ENCODE data around the gene R3HCC1L. TPM values are rescaled to one million over a fixed set of nuclear protein-coding genes. Genes with fewer than 3 reads are reported as not detected.
"Not testable (repeated sequence)": the region's sequence is repeated elsewhere in the genome, so short reads cannot be mapped to it uniquely, and the experiment has no call there.

Gene R3HCC1L
- total RNA-seq, 3 donors from 2014 or later: 15.3 to 22.8 (median 18.8) TPM

DNA sequence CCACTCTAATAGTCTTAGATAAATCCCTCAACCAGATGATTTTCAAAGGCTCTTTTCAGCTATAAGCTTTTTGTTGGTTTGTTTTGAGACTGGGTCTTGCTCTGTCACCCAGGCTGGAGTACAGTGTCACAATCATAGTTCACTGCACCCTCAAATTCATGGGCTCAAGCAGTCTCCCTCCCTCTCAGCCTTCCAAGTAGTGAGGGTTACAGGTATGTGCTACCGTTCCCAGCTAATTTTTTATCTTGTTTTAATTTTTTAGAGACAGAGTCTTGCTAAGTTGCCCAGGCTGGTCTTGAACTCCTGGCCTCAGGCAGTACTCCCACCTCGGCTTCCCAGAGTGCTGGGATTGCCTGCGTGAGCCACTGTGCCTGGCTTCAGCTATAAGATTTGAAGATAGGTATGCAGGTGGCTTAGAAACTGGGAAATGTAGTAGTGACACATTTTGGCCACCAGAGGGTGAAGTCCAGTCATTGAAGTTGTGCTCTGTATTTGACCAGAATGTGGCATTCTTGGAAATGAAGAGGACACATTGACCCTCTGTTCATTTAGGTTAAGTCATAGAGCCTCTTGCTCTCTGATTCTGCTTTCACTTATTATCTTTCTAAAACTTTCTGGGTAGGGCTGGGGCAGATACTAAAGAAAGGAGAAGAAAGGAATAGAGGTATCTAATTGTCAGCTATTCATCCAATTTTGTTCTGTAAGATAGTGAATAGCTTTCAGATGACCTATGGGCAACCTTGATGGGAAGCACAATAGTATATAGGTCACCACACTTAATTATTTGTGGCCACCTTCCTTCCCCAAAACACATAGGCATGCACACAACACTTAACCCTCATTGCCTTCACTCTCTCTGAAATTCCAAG, 36.0 kb downstream of the R3HCC1L start:
- peak in 1 of 3 donors; percentile 71 for DNase-seq
- H3K4me3 ChIP-seq: no peak overlapping the region
- no peaks in the 10 kb centered on the region for H3K36me3 ChIP-seq (ENCODE audit: low read depth)
- ATAC-seq: peak; percentile 89
- no peaks in the 10 kb centered on the region for H3K4me1 ChIP-seq (ENCODE audit: low read depth)
- intact Hi-C loops (cut with DNase I, micrococcal nuclease): loop anchor here in 1 of 2 donors (10.0 kb wide), 1 partner anchor 134 kb away; no protein-coding TSS in a partner anchor
- no peaks in the 10 kb centered on the region for H3K9me3 ChIP-seq
- TF ChIP-seq, protein P1, sequence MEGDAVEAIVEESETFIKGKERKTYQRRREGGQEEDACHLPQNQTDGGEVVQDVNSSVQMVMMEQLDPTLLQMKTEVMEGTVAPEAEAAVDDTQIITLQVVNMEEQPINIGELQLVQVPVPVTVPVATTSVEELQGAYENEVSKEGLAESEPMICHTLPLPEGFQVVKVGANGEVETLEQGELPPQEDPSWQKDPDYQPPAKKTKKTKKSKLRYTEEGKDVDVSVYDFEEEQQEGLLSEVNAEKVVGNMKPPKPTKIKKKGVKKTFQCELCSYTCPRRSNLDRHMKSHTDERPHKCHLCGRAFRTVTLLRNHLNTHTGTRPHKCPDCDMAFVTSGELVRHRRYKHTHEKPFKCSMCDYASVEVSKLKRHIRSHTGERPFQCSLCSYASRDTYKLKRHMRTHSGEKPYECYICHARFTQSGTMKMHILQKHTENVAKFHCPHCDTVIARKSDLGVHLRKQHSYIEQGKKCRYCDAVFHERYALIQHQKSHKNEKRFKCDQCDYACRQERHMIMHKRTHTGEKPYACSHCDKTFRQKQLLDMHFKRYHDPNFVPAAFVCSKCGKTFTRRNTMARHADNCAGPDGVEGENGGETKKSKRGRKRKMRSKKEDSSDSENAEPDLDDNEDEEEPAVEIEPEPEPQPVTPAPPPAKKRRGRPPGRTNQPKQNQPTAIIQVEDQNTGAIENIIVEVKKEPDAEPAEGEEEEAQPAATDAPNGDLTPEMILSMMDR (IDR thresholded peaks at IDR 0.05): peak; percentile 46

DNA sequence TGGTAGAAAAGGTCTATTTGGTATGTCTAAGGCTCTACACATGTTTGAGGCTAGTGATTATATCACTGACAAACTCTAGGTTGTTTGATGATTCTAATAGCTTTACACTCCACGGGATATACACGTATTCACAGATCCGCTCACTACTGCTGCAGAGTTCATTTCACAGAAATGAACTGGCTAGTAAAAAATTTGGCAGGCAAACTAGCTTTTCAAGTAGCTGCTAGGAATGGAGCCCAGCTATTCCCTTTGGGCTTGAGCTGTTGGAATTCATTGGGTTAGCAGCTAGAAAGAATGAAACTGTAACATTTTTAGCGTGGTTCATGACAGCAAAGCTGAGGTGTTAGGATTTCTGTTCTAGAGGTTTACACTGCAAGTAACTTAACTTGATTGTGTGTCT, 37.6 kb downstream of the R3HCC1L start:
- no peaks in the 10 kb centered on the region for H3K4me1 ChIP-seq (ENCODE audit: low read depth)
- TF ChIP-seq, protein P1 (IDR thresholded peaks at IDR 0.05): no peak
- H3K36me3 ChIP-seq (ENCODE audit: low read depth): no peaks in the 10 kb centered on the region
- no peak for DNase-seq
- H3K9me3 ChIP-seq: no peaks in the 10 kb centered on the region
- no peak overlapping the region for H3K4me3 ChIP-seq
- intact Hi-C loops (cut with DNase I, micrococcal nuclease): loop anchor here in 1 of 2 donors (10.0 kb wide), 1 partner anchor 133 kb away; no protein-coding TSS in a partner anchor
- ATAC-seq: no peak

DNA sequence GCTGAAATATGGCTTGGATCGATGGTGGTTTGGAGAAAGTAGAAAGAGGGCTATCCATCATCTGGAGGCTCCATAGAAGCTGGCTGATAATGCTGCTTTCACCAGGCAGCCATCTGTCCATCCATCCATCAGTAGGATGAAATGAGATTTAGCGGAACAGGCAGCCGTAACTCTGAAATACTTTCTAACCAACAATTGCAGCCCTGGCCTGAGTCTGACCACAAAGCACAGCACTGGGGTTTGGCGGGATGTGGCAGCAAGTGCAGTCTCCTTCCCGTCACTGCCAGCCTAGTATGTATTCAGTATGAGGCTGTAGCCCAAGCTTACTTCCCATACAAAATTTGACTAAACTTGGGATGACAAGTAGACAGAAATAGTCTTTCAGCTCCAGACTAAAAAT, 38.0 kb downstream of the R3HCC1L start:
- DNase-seq (no peak), ATAC-seq (no peak)
- intact Hi-C loops (cut with DNase I, micrococcal nuclease): loop anchor here in 1 of 2 donors (10.0 kb wide), 1 partner anchor 132 kb away; no protein-coding TSS in a partner anchor
- H3K4me3 ChIP-seq: no peak overlapping the region
- no peaks in the 10 kb centered on the region for H3K36me3 ChIP-seq (ENCODE audit: low read depth)
- H3K4me1 ChIP-seq (ENCODE audit: low read depth): no peaks in the 10 kb centered on the region
- TF ChIP-seq, protein P1 (IDR thresholded peaks at IDR 0.05): no peak
- H3K9me3 ChIP-seq: no peaks in the 10 kb centered on the region

DNA sequence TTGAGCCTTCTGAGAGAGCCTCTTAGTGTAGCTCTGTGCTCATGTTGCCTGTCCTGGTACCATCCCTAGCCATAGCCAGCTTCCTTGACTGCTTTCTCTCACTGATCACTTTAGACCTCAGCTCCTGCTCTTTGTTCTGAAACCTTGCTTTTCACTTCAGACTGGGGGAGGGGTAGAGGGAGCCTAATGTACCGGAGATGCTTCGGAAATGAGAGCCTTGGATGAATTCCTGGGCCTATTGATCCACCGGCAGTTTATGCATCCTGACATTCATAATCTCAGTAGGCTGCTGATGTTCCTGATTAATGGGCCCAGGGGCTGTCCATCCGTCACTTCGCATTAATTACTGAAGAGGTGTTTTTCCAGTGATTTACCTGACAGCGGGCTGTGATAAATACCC, 38.8 kb downstream of the R3HCC1L start:
- DNase-seq (no peak), ATAC-seq (no peak)
- Histone ChIP-seq H3K4me3 (no peak overlapping the region), H3K4me1 (ENCODE audit: low read depth) (no peaks in the 10 kb centered on the region), H3K36me3 (ENCODE audit: low read depth) (no peaks in the 10 kb centered on the region), H3K9me3 (peaks cover 2% of the 10 kb centered on the region)
- intact Hi-C loops (cut with DNase I, micrococcal nuclease): loop anchor here in 1 of 2 donors (10.0 kb wide), 1 partner anchor 132 kb away; no protein-coding TSS in a partner anchor
- TF ChIP-seq, protein P1 (IDR thresholded peaks at IDR 0.05): no peak

DNA sequence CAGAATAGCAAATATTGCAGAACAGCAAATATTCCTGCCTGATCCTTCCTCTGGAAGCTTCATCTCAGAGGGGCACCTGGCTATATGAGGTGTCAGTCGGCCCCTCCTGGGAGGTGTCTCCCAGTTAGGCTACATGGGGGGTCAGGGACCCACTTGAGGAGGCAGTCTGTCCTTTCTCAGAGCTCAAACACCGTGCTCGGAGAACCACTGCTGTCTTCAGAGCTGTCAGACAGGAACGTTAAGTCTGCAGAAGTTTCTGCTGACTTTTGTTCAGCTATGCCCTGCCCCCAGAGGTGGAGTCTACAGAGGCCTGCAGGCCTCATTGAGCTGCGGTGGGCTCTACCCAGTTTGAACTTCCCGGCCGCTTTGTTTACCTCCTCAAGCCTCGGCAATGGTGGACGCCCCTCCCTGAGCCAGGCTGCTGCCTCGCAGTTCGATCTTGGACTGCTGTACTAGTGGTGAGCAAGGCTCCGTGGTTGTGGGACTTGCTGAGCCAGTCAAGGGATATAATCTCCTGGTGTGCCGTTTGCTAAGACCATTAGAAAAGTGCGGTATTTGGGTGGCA, 48.0 kb downstream of the R3HCC1L start:
- not testable (repeated sequence) for ATAC-seq

DNA sequence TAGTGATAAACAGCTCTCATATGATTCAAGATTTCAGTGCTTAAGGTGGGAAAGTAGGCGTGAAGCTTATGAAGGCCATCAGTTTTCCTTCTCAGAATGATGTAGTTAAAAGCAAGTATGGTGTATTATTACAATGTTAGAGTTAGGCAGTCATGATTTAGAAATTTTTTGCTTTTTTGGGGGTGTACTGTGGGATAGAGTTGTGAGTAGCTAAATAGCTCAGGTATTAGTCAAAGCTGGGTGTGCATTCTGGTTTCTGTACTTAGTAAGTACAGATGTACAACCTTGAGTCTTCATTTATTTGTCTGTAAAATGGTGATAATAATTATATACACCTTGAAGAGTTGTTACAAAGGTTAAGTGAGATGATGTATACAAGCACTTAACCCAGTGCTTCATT, 52.2 kb downstream of the R3HCC1L start:
- no peak for ATAC-seq

More for the DNA sequence above, 48.0 kb downstream of the R3HCC1L start:
- H3K4me1 ChIP-seq (ENCODE audit: low read depth); intact Hi-C loops (cut with DNase I, micrococcal nuclease); H3K4me3 ChIP-seq; H3K9me3 ChIP-seq; H3K36me3 ChIP-seq (ENCODE audit: low read depth); DNase-seq: not testable (repeated sequence)

DNA sequence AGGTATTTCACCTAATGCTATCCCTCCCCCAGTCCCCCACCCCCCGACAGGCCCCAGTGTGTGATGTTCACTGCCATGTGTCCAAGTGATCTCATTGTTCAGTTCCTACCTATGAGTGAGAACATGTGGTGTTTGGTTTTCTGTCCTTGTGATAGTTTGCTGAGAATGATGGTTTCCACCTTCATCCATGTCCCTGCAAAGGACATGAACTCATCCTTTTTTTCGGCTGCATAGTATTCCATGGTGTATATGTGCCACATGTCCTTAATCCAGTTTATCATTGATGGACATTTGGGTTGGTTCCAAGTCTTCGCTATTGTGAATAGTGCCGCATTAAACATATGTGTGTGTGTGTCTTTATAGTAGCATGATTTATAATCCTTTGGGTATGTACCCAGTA, 56.3 kb downstream of the R3HCC1L start:
- intact Hi-C loops (cut with DNase I, micrococcal nuclease); H3K9me3 ChIP-seq; DNase-seq; H3K4me1 ChIP-seq (ENCODE audit: low read depth); ATAC-seq; H3K4me3 ChIP-seq; H3K36me3 ChIP-seq (ENCODE audit: low read depth): not testable (repeated sequence)

More for the DNA sequence above, 52.2 kb downstream of the R3HCC1L start:
- no peaks in the 10 kb centered on the region for H3K4me1 ChIP-seq (ENCODE audit: low read depth)
- intact Hi-C loops (cut with DNase I, micrococcal nuclease): no loop called here
- no peak overlapping the region for H3K4me3 ChIP-seq
- no peaks in the 10 kb centered on the region for H3K9me3 ChIP-seq
- H3K36me3 ChIP-seq (ENCODE audit: low read depth): no peaks in the 10 kb centered on the region
- TF ChIP-seq, protein P1 (IDR thresholded peaks at IDR 0.05): no peak
- DNase-seq: no peak
